NCI-H460 (cell line): ENCODE results near the gene RXRA. TPM values are rescaled to one million over a fixed set of nuclear protein-coding genes. Genes with fewer than 3 reads are reported as not detected.
A peak's percentile ranks its signal among the peaks of the same experiment; 100 is the strongest.

Experiments
- DNase-seq: peaks from one replicate; pipeline ENCODE4 v3.0.0-alpha.2; 2016; ENCODE audit warnings: low read depth; ENCODE audit errors: extremely low read depth
- total RNA-seq: library from RNA; depleted of rRNA; stranded (reverse); fragments of >200 nt; shearing (Covaris generic); gene quantifications from 2 replicates; pipeline ENCODE4 v1.2.3, GENCODE V29; 2014

Gene RXRA
- total RNA-seq, 1 experiment from 2014 or later = 29.3 TPM

DNA sequence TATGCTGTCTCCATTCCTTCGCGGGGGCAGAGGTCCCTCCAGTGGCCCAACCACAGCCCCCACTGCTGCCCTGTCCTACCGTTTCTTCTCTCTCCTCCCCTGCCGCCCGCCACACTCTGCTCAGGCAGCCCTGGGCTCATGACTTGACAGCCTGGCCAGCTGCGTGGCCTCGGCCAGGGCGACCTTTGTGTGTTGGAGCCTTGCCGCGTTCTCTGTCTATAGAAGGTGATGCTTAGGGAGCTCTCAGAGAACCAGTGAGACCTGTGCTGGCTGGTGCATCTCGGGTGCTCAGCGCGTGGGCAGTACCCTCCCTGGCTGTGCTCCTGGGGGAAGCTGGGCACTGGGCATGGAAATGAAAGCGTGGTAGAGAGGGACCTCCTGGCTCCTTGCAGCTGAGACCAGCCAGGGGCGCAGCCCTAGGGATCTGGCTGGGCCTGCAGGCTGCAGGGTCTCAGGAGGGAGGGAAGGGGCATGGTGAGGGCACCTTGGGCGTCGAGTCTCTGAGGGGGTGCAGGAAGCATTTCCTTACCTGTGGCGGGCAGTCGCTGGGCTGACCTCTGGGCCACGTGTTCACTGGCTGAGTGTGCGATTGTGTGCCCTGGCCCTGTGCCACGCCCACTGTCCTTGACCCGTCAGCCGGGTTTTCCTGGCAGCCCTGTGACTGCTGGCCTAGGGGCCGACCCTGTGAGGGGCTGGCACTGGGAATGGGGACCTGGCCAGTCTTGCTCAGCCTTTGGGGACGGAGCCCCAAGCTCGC lies 50.3 kb downstream of the RXRA start:
- no peak for DNase-seq

DNA sequence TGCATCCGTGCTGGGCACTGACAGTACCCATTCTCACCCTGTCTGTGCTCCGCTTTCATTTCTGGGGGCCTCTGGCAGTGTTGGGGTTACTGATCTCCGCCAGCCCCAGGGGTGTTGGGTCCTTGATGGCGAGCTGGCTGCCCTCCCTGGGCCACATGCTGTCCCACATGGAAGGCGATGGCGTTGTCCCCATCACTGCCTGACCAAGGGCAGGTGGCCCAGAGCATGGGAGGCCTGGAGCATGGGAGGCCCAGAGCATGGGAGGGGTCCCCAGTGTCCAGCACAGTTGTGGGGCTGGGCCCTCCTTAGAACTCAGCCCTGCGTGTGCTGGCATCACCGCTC lies 50.9 kb downstream of the RXRA start:
- no peak for DNase-seq

DNA sequence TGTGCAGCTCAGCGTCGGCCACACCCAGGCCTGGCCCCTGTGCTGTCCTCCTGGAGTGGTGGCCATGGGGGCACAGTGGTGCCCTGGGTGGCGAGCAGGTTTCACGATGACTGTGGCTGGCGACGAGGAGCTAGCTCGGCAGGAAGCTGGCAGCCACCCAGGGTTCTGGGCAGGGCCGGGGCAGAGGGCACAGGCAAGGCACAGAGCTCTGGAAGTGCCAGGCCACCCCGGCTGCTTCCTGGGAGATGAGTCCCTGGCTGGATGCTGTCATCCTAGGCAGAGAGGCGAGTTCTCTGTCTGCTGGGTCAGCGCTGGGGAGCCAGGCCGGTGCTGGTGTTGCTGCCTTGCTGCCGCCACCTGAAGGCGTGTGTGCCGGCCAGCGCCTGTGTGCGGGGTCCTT lies 51.7 kb downstream of the RXRA start:
- DNase-seq = peak; percentile 70

DNA sequence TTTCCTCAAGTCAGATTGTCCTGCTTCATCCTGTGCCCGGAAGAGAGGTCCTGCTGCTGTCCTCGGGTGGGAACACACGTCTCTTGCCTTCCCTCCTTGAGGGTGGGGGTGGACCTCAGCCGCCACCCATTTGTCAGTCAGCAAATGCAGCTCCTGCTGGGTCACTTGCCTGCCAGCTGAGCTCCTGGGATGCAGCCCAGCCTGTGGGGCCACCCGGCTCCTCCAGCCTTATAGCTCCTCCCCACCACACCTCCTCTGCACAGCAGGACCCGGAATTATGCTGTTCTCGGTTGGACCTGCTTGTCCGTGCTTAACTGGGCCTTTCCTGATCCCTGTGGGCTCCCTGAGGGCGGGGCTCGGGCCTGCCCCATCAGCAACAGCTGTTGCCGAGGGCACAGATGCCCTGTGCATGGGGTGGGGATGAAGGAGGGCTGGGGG lies 52.7 kb downstream of the RXRA start:
- DNase-seq = peak; percentile 56

DNA sequence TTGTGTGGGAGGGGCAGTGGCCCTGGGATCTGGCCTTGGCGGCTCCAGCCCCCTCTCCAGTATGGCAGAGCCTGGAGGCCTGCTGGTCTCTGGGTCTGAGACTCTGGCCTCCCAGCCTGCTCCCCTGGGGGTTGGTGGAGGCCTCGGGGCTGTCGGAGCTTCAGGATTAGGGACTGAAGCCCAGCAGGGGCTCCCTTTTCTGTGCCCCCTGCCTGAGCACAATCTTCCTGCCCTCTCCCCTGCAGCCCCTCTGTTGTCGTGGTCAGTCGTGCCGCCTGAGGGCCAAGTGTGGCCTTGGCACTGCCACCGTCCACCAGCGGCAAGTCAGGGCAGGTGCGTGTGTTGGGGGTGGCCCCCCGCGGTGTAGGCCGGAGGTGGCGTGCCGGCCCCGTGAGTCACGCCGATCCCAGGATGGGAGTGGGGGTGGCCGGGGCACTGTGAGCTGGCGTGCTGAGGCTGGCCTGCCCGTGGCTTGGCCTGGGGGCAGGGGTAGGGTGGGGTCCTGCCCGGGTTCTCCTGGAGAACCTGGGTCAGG lies 53.6 kb downstream of the RXRA start:
- DNase-seq = peak; percentile 53

GRCh38 chr9:134380542-134381271 lies 54.5 kb downstream of the RXRA start:
- DNase-seq = no peak

DNA sequence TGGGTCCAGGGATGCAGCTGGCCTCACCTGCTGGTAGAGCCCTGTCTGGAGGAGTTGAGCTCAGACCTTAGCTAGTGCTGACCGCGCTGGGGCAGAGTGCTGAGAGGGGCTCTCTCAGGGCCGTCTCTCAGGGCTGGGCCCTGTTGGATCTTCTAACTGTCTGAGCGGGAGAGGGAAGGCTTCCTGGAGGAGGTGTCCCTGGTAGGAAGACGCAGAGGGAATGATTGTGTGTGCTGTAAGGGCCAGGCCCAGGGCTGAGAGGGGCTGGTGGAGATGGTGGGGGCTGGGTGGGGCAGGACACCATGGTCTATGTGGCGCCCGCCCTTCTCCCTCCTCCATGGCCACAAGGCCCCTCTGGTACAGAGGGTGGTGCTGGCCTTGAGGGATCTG lies 55.0 kb downstream of the RXRA start:
- no peak for DNase-seq

DNA sequence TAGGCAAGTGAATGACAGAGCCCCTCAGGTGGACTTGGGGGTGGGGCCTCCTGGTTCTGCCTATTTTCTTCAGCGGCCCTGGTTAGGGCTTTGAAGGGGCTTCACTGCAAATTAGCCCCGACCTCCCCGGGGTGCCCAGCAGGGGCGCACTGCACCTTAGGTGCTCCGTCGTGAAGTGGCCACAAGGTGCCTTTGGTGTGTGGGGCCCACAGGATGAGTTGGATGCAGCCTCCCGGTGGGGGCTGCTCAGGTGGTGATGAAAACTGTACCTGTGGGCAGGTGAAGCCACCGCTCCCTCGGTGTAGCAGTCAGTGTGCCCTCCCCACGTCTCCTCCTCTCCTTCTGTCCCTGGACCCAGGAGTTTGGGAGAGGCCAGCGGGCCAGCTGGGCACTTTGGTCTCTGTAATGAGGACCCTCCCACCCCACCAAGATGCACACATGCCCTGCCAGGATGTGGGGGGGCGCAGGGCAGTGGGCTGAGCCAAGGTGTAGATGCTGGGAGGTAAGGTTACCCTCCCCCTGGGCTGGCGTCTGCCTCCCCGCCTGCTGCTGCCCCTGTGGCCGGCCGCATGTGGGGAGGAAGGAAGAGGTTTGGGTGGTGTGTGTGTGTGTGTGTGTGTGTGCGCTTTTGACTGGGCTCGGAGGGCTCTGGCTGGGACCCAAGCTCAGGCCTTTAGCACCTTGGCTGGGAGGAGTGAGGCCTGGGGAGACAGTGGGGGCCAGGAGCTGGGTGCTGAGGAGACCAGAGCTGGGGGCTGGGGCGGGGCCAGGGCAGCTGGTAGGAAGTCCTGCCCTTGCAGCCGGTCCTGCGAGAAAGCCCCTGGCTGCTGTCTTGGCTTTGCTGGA lies 55.6 kb downstream of the RXRA start:
- DNase-seq = no peak

GRCh38 chr9:134382733-134383132 lies 56.5 kb downstream of the RXRA start:
- no peak for DNase-seq

- no peak for DNase-seq
Observed at GRCh38 chr9:134383148-134383547, 56.9 kb downstream of the RXRA start.

- no peak for DNase-seq
Observed at GRCh38 chr9:134384811-134385479, 58.7 kb downstream of the RXRA start.

DNA sequence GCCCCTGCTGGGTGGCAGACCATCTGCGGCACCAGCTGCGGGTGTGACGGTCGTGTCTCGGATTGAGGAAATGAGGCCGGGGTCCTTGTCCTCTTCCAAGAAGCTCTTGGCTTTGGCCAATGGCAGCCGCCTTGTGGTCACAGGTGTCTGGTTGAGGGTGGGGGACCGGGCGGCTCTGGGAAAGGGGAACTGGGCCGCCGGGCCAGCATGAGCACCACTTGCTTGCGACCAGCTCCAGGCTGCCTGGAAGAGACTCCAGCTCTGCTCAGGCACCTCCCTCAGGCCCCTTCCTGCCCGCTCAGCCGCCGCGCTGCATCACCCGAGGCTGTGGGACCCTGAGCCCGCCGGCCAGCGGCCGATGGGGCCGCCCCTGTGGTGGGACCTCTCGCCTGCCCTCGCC lies 59.7 kb downstream of the RXRA start:
- no peak for DNase-seq

- no peak for DNase-seq
Observed at GRCh38 chr9:134386951-134387831, 60.9 kb downstream of the RXRA start.

DNA sequence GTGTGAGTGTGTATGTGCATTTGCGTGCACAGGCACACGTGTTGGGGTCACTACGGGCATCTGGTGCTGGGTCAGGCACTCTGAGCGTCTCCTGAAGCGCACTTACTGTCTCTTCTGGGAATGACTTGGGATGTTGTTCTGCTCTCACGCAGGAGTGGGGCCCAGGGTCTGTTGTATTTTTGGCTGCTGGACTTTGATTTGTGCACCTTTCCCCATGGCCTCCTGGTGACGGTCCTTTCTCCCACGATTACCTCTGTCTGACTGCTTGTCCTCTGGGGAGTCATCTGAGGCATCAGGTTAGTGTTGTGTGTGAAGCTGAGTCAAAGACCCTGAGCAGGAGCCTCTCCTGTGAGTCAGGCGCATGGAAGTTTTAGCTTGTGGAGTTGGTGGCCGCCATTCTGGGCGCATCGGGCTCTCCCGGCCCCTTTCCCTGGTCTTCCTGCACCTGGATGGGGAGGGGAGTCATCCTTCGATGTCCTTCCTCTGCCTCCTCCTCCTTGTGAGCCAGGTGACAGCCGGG lies 62.1 kb downstream of the RXRA start:
- DNase-seq = no peak

- no peak for DNase-seq
Observed at GRCh38 chr9:134388976-134389375, 62.7 kb downstream of the RXRA start.

DNA sequence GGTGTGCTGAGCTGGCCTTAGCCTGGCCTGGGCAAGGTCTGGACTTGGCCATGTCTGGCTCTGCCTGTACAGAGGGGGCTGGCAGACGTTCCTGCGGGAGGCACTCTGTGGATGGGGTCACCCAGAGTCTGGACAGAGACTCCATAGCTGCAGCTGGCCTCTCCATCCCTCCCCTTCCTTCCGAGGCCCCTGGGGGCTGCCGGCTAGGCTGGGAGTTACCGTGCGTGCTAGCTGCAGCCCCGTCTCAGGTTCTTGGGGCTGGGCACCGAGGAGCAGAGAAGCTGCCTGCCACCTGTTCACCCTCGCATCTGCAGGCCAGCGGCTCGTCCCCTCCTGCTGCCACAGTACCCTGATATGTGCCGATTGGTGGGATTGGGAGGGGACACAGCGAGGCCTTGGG lies 63.4 kb downstream of the RXRA start:
- DNase-seq = no peak

DNA sequence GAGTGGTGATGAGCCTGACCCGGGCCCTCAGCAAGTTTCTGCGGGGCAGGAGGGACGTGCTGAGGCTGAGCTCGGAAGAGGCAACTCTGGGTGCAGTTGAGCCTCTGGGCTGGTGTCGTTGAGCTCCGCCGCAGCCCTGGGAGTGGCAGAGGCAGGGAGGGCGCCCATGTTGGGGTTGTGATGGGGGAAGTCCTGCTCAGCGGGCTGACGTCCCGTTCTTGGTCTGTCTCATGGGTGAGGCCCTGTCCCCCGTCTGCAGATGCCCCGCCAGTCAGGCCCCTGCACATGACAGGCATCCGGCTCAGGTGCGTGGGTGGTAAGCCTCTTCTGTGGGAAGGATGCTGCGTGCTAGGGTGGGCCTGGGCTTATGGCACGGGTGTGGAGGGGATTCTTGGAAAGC lies 64.3 kb downstream of the RXRA start:
- DNase-seq = no peak

DNA sequence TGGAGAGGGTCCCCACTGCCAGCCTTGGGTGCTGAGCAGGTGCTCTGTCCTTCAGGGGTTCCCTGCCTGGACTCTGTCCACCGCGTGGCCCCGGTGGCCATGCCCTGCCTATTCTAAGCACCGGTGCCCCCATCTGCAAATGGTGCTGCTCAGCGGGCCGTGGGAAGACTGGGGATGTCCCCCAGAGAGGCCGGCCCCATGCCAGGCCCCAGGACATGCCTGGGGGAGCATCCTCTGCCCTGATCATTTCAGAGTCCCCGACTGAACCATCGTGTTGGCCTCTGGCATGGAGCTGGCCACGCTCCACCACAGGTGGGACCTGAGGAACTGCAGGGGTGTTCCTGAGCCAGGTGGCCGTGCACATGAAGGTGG lies 64.7 kb downstream of the RXRA start:
- DNase-seq = no peak
